Neural cell (in vitro differentiated cells): ENCODE measurements around the gene CHADL.

Experiments used
- CTCF ChIP-seq: fragments of 450-650 bp; IDR thresholded peaks from 2 replicates; pipeline ENCODE4 v1.5.1; 2014; ENCODE audit warnings: antibody characterized with exemption, mild to moderate bottlenecking, moderate library complexity; ENCODE audit not compliant: poor library complexity, severe bottlenecking
- EP300 ChIP-seq: fragments of 450-650 bp; conservative IDR thresholded peaks from 2 replicates; pipeline ENCODE4 v1.6.1; 2014; ENCODE audit warnings: antibody characterized with exemption, mild to moderate bottlenecking, moderate library complexity; ENCODE audit not compliant: poor library complexity, severe bottlenecking
- EZH2 ChIP-seq: fragments of 200-600, 300-800 bp; shearing (Covaris generic), sonication (generic); IDR thresholded peaks from 2 replicates; pipeline ENCODE4 v1.6.1; 2014; ENCODE audit warnings: antibody characterized with exemption, low read length, borderline replicate concordance, mild to moderate bottlenecking; ENCODE audit not compliant: insufficient read depth, poor library complexity, severe bottlenecking
- SMC3 ChIP-seq: fragments of 450-650 bp; conservative IDR thresholded peaks from 2 replicates; pipeline ENCODE4 v1.6.1; 2014; ENCODE audit warnings: antibody characterized with exemption, mild to moderate bottlenecking, moderate library complexity; ENCODE audit not compliant: poor library complexity
- TAF1 ChIP-seq: IDR thresholded peaks from 2 replicates; pipeline ENCODE4 v1.6.1; 2012; ENCODE audit warnings: low read depth
- TF ChIP-seq, protein P1 (sequence below): IDR thresholded peaks from 2 replicates; pipeline ENCODE4 v1.6.1; 2012; ENCODE audit warnings: borderline replicate concordance

DNA sequence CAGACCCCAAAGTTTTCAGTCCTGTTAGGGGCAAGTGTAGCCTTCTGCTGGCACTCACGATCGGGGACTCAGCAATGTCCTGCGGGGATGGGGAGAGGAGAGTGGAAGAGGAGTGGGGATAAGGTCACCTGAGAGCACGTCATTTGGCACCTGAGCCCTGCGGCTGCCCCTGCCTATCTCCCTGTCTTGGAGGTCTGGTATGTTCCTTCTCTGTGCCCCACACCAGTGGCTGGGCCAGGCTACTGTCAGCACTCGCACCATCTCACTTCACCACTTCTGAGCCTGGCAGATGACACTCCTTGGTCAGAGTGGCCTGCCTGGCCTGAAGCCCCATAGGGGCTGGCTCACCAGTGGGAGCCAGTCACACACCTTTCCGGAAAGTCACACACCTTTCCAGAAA is 20.1 kb upstream of the CHADL start:
- TF ChIP-seq CTCF = no peak
- TF ChIP-seq EZH2 = no peak
- no peak for TF ChIP-seq EP300
- TF ChIP-seq, protein P1, sequence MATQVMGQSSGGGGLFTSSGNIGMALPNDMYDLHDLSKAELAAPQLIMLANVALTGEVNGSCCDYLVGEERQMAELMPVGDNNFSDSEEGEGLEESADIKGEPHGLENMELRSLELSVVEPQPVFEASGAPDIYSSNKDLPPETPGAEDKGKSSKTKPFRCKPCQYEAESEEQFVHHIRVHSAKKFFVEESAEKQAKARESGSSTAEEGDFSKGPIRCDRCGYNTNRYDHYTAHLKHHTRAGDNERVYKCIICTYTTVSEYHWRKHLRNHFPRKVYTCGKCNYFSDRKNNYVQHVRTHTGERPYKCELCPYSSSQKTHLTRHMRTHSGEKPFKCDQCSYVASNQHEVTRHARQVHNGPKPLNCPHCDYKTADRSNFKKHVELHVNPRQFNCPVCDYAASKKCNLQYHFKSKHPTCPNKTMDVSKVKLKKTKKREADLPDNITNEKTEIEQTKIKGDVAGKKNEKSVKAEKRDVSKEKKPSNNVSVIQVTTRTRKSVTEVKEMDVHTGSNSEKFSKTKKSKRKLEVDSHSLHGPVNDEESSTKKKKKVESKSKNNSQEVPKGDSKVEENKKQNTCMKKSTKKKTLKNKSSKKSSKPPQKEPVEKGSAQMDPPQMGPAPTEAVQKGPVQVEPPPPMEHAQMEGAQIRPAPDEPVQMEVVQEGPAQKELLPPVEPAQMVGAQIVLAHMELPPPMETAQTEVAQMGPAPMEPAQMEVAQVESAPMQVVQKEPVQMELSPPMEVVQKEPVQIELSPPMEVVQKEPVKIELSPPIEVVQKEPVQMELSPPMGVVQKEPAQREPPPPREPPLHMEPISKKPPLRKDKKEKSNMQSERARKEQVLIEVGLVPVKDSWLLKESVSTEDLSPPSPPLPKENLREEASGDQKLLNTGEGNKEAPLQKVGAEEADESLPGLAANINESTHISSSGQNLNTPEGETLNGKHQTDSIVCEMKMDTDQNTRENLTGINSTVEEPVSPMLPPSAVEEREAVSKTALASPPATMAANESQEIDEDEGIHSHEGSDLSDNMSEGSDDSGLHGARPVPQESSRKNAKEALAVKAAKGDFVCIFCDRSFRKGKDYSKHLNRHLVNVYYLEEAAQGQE = no peak
- TF ChIP-seq SMC3 = no peak
- TF ChIP-seq TAF1 = no peak
